Activated CD4-positive, alpha-beta T cell treated with anti-CD3 and anti-CD28 coated beads for 1 hour (primary cell): ENCODE measurements around the gene PSMD9.
"Not testable (repeated sequence)": the region's sequence is repeated elsewhere in the genome, so short reads cannot be mapped to it uniquely, and the experiment has no call there.

Experiments used
- DNase-seq: peaks from one replicate; pipeline ENCODE4 v3.0.0-alpha.2; 2020

Gene PSMD9

GRCh38 chr12:121926874-121927706 is 38.5 kb downstream of the PSMD9 start:
- DNase-seq = no peak

- DNase-seq = no peak
Measured at GRCh38 chr12:121927813-121928212, 39.2 kb downstream of the PSMD9 start.

GRCh38 chr12:121929545-121929944 is 41.0 kb downstream of the PSMD9 start:
- not testable (repeated sequence) for DNase-seq

GRCh38 chr12:121930862-121931261 is 42.3 kb downstream of the PSMD9 start:
- no peak for DNase-seq

- no peak for DNase-seq
Measured at GRCh38 chr12:121932176-121932536, 43.6 kb downstream of the PSMD9 start.

- no peak for DNase-seq
Measured at GRCh38 chr12:121932914-121933521, 44.4 kb downstream of the PSMD9 start.

- DNase-seq = no peak
Measured at GRCh38 chr12:121933522-121934308, 45.1 kb downstream of the PSMD9 start.

GRCh38 chr12:121934309-121934664 is 45.7 kb downstream of the PSMD9 start:
- no peak for DNase-seq

GRCh38 chr12:121937654-121938053 is 49.1 kb downstream of the PSMD9 start:
- no peak for DNase-seq

- no peak for DNase-seq
Measured at GRCh38 chr12:121939186-121939585, 50.6 kb downstream of the PSMD9 start.

GRCh38 chr12:121939992-121940766 is 51.6 kb downstream of the PSMD9 start:
- DNase-seq = no peak

- DNase-seq = no peak
Measured at GRCh38 chr12:121942145-121942718, 53.6 kb downstream of the PSMD9 start.

- no peak for DNase-seq
Measured at GRCh38 chr12:121943926-121944325, 55.3 kb downstream of the PSMD9 start.

GRCh38 chr12:121946313-121947025 is 57.9 kb downstream of the PSMD9 start:
- DNase-seq = no peak

- DNase-seq = no peak
Measured at GRCh38 chr12:121947981-121948380, 59.4 kb downstream of the PSMD9 start.

GRCh38 chr12:121949648-121950397 is 61.2 kb downstream of the PSMD9 start:
- no peak for DNase-seq

- no peak for DNase-seq
Measured at GRCh38 chr12:121953117-121953692, 64.6 kb downstream of the PSMD9 start.

GRCh38 chr12:121953695-121954094 is 65.1 kb downstream of the PSMD9 start:
- DNase-seq = no peak

GRCh38 chr12:121955258-121956237 is 67.0 kb downstream of the PSMD9 start:
- DNase-seq = no peak
